Measurements from ENCODE around the gene GPBAR1.

The GPBAR1 gene

DNA sequence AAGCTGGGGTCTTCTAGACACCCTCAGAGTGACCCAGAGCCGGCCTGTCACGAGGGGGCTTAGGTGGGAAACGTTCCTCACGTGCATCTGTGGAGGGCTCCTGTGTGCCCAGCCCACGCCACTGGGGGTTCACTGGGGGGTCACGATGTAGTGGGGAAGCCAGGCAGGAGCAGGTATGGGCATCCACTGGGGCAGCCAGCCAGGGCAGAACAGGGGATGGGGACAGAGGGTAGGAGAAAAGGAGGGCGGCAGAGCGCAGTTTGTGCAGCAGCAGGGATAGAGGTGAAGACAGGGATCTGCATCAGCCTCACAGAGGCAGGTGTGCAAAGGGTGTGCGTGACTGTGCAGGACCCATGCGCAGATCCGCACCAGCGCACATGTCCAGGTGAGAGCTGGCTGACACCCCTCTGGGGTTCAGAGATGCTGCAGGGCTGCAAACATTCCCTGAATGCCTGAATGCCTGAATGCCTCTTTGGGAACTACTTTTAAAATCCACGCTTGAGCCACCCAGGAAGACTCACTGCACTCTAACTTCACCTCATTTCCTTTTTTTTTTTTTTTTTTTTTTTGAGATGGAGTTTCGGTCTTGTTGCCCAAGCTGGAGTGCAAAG lies 19.6 kb downstream of the GPBAR1 start:
- FAIRE-seq (no peak), DNase-seq (ENCODE audit: insufficient read length) (no peak)
- TF ChIP-seq POLR2A (IDR thresholded peaks at IDR 0.05; ENCODE audit: low read depth, low read length) (no peak), POLR2AphosphoS5 (IDR thresholded peaks at IDR 0.05; ENCODE audit: low read depth, low read length) (no peak), TAF1 (IDR thresholded peaks at IDR 0.05; ENCODE audit: borderline replicate concordance, low read depth, low read length) (no peak)

DNA sequence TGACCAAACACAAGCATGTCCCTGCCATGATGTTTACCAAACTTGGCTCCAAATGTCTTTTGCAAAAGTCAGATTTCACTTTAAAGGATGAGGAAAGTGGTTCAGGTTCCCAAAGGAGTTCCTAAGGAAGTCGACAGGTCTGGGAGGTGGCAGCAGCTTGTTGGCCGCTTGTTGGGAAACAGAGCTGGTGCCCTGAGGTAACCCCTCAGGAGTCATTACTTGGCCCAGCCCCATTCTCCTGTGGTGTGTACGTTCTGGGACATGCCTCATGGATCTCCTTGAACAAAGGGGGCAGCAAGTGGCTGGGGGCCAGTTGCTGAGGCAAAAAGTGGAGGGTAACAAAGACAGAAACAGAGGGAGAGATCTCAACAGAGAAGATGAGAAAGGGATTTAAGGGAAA lies 20.6 kb downstream of the GPBAR1 start:
- DNase-seq (ENCODE audit: insufficient read length) (no peak), FAIRE-seq (no peak)
- TF ChIP-seq POLR2A (IDR thresholded peaks at IDR 0.05; ENCODE audit: low read depth, low read length) (no peak), POLR2AphosphoS5 (IDR thresholded peaks at IDR 0.05; ENCODE audit: low read depth, low read length) (no peak), TAF1 (IDR thresholded peaks at IDR 0.05; ENCODE audit: borderline replicate concordance, low read depth, low read length) (no peak)

DNA sequence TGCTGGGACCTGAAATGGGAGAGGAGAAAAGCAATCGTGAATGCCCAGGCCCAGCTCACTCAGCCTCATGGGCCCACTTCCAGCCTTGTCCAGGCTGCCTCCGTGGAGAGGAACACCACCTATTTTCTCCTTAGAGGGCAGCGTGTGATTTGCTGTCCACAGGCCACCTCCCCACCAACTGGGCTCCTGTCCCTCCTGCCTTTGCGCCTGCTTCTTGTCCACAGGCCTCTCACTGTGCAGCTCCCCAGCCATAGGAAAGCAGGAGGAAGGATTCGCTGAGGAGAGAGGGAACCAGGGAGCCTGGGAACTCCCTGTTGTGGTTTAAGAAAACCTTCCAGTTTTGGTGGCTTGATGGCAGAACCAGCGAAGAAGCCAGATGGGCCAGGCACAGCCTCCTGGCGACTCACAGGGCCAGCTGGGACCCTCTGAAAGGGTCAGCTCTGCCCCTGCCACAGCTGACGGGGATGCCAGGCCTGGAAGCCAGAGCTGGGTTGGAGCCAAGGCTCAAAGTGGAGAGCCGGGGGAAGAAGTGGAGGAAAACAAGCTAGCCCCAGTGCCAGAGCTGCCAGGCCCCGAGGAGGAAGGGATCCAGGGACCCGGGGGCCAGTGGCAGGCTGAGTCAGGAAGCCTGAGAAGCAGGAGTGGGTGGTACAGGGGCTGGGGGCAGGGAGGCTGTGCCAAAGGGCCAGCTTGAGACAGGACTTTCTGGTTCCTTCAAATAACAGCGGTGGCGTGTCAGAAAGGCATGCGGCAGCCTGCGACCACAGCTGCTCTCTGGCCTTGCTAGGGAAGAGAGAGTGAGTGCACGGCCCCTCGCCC lies 21.6 kb downstream of the GPBAR1 start:
- DNase-seq (ENCODE audit: insufficient read length) (no peak), FAIRE-seq (no peak)
- no peak for TF ChIP-seq POLR2A (IDR thresholded peaks at IDR 0.05; ENCODE audit: low read depth, low read length)
- TF ChIP-seq TAF1 (IDR thresholded peaks at IDR 0.05; ENCODE audit: borderline replicate concordance, low read depth, low read length): no peak
- TF ChIP-seq POLR2AphosphoS5 (IDR thresholded peaks at IDR 0.05; ENCODE audit: low read depth, low read length): no peak

DNA sequence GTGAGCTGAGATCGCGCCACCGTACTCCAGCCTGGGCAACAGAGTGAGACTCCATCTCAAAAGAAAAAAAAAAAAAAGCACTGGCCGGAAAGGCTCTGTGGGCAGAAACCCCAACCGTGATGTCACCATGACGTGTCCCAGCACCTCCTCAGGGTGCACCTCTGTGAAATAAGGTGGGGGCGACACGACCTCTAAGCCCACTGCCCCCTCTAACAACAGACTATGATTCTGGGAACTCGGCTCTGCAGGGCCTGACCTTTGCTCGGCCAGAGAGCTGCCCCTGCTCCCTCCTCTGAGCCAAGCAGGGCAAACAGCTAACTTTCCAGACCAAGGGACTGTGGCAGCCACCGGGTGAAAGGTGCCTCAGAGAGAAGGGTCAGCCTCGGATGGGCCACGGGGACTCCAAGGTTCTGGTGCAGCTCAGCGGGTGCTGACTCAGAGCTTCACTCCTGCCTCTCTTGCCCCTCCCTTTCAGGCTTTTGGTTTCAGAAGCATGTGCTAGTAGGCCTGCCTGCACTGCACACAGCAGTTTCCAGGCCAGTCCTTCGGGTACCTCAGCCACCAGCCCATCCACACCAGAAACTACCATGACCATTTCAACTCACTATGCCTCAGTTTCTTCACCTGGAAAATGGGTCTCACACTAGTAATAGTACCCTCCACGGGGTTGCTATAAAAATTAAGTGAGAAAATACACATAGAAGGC lies 23.4 kb downstream of the GPBAR1 start:
- DNase-seq (ENCODE audit: insufficient read length) (peak; percentile 78), FAIRE-seq (peak; percentile 83)
- no peak for TF ChIP-seq TAF1 (IDR thresholded peaks at IDR 0.05; ENCODE audit: borderline replicate concordance, low read depth, low read length)
- TF ChIP-seq POLR2A (IDR thresholded peaks at IDR 0.05; ENCODE audit: low read depth, low read length): no peak
- no peak for TF ChIP-seq POLR2AphosphoS5 (IDR thresholded peaks at IDR 0.05; ENCODE audit: low read depth, low read length)

DNA sequence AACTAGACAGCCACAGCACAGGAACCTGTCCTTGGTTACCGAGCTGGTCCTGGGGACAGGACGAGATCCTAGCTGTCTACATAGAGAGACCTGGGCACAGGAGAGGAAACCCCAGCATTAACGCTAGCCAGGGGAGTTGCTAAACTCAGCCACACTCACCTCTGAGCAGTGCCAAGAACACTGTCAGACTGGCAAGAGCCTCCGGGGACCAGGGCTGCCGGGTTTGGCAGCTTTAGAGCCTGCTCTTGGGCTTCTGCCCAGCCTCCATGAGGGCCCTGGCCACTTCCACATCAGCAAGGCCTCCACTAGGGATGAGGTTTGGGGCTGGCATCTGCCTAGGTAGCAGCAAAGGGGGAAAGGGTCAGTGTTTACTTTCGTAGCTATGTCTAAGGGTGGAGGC lies 24.8 kb downstream of the GPBAR1 start:
- TF ChIP-seq TAF1 (IDR thresholded peaks at IDR 0.05; ENCODE audit: borderline replicate concordance, low read depth, low read length): no peak
- no peak for TF ChIP-seq POLR2A (IDR thresholded peaks at IDR 0.05; ENCODE audit: low read depth, low read length)
- FAIRE-seq: no peak
- no peak for DNase-seq (ENCODE audit: insufficient read length)

DNA sequence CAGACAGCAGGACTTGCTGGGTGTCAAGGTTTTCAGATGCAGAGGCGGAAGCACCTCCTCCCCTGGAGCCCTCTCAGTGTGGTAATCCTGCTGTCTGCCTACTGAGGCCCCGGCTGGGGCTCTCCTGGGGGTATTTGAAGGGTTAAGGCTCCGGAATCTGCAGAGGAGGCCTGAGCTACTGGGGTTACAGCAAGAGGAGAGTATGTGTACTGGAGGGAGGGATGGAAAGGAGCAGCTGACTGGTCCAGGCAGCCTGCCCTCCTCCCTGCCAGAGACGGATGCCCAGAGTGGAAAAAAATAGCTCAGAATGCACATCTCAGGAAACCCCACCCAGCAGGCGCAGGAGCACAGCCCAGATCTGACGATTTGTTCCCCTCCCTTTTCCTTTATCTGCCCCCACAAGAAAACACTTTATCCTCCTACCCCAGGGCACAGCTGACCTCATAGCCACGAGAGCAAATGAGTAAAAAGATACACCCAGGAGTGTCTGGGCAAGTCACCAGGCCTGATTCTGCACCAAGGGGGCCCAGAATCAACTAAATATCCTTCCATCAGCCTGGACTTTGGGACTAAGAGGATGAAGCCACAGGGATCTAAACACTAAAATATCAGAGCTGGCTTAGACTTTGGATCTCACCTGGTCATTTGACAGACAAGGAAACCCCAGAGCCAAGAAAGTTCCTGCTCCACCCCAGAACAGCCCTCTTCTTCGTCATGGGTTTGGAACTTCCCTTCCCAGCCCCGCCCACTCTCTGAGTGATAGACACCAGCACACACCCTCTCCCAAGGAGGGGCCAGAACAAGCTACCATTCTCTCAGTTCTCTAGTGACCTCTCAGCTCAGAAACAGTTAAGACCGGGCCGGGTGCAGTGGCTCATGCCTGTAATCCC lies 26.0 kb downstream of the GPBAR1 start:
- FAIRE-seq (peak; percentile 81), DNase-seq (ENCODE audit: insufficient read length) (peak; percentile 76)
- TF ChIP-seq POLR2AphosphoS5 (IDR thresholded peaks at IDR 0.05; ENCODE audit: low read depth, low read length): no peak; the same call in 1 of the 2 replicates
- no peak for TF ChIP-seq TAF1 (IDR thresholded peaks at IDR 0.05; ENCODE audit: borderline replicate concordance, low read depth, low read length)
- no peak for TF ChIP-seq POLR2A (IDR thresholded peaks at IDR 0.05; ENCODE audit: low read depth, low read length)

DNA sequence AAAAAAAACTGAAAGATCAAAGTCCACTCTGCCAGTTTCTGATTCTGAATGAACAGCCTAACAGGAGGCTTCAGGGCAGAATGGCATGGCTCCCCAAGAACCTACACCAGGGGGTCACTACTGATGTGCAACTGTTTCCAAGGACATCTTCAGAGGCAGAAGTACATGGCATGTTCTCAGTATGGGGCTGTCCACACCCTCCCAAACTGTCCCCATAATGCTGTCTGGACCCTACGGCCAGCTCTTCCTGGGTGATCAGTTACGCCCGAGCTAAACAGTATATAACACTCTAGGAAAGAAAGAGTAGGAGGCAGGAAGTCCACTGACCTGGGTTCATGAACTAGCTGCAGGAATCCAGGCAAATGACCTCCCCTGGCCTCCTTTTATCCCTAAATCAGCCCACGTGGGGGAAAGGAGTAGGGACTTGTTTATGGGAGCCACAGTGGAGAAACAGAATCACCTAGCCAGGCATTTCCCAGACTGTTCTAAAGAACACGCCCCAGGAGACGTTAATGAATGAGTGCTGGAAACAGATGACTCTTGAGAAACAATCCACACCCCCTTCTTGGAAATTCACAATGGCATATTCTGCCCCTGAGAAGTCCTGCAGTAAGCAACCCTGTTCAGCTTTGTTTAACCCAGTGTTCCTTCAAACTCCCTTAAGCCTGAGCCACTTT lies 29.0 kb downstream of the GPBAR1 start:
- FAIRE-seq (no peak), DNase-seq (ENCODE audit: insufficient read length) (no peak)
- no peak for TF ChIP-seq TAF1 (IDR thresholded peaks at IDR 0.05; ENCODE audit: borderline replicate concordance, low read depth, low read length)
- no peak for TF ChIP-seq POLR2AphosphoS5 (IDR thresholded peaks at IDR 0.05; ENCODE audit: low read depth, low read length)
- TF ChIP-seq POLR2A (IDR thresholded peaks at IDR 0.05; ENCODE audit: low read depth, low read length): no peak

DNA sequence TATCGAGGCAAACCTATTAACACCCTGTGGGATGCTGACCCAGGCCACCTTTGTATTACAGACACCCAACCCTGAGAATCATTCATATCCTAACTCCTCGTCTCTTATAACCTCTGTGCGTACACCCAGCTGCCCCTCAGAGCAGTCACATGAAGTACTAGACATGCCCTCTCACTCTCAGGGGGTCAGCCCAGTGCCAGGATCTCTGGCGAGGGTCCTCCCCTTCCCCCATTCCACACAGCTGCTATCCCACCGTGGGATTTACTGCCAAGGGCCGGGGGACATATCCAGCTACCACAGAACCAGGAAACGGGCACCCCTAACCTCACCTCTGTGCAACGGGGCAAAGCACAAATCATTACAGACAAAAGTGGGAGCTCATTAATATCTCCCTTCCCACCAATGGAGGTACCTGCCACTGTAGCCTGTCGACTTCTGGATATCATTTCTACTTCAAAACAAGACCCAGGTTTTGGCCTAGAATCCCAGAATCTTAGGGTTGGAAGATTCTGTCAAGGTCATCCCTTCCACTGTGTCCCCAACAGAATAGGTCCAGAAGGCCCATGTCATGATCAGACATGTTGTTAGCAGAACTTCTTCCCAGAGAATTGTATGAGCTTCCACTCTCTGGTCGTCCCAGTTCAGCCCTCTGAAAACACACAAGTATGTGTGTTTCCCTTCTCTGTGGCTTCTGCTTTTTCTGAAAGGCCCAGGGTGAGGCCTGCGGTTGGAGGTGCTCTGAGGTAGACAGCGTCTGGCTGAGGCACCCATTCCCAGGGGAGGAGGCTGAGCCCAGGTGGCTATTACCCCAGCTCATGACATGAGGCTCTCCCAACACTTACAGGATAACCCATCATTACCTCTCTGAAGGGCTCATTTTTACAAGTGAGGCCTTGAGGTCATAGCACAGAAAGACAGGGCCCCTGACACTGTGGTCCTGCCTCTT lies 29.8 kb downstream of the GPBAR1 start:
- DNase-seq (ENCODE audit: insufficient read length) (peak; percentile 57), FAIRE-seq (peak; percentile 69)
- TF ChIP-seq POLR2A (IDR thresholded peaks at IDR 0.05; ENCODE audit: low read depth, low read length) (no peak), POLR2AphosphoS5 (IDR thresholded peaks at IDR 0.05; ENCODE audit: low read depth, low read length) (no peak), TAF1 (IDR thresholded peaks at IDR 0.05; ENCODE audit: borderline replicate concordance, low read depth, low read length) (no peak)

DNA sequence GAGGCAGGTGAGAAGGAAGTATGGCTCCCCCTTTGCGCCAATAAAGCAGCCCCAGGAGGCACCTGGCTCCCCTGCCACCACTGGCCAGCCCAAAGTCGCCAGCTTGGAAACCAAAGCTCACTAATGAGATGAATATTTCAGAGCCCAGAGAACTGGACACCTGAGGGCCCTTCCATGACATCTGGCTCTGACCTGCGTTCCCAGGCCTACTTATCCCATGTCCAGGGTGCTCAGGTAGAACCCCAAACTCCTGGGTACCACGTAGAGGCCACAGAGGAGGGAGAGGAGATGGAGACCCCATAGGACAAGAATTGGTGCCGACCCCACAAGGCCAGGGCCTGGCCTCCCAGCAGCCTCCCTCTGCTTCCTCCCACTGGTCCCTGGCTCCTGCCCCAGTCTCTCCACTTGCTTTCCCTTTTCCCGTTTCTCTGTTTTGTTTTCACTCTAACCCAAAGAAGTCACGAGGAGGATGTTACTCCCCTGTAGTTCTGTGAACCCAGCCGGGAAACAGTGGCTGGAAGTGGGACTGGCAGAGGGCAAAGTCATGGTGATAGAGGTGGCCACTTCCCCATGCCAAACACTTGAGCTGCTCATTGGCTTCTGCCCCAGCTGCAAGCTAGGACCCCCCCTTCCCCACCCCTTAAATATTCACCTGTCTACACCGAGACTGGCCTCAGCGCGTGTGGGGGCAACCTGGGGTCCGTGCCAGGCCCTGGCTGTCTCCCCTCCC lies 30.7 kb downstream of the GPBAR1 start:
- TF ChIP-seq POLR2AphosphoS5 (IDR thresholded peaks at IDR 0.05; ENCODE audit: low read depth, low read length): no peak
- no peak for TF ChIP-seq TAF1 (IDR thresholded peaks at IDR 0.05; ENCODE audit: borderline replicate concordance, low read depth, low read length)
- TF ChIP-seq POLR2A (IDR thresholded peaks at IDR 0.05; ENCODE audit: low read depth, low read length): no peak
- no peak for DNase-seq (ENCODE audit: insufficient read length)
- FAIRE-seq: no peak

All from GM12892 (cell line).